Neural cell (in vitro differentiated cells): ENCODE results near the gene ADCY7. TPM values are rescaled to one million over a fixed set of nuclear protein-coding genes. Genes with fewer than 3 reads are reported as not detected.

Experiments
- H2AFZ ChIP-seq: fragments of 200-600, 300-800 bp; sonication (generic), shearing (Covaris generic); 2 replicates; pipeline ENCODE4 v1.6.0; 2014; ENCODE audit warnings: low read depth, mild to moderate bottlenecking, antibody characterized with exemption, low read length, moderate library complexity
- H3F3A ChIP-seq: fragments of 200-600 bp; shearing (Covaris generic); 2 replicates; pipeline ENCODE4 v1.6.1; 2016; ENCODE audit warnings: mild to moderate bottlenecking, moderate library complexity, mixed read lengths, antibody characterized with exemption, low read length; ENCODE audit not compliant: insufficient read depth, poor library complexity, severe bottlenecking
- H3K27ac ChIP-seq: fragments of 200-600, 300-800 bp; sonication (generic), shearing (Covaris generic); 2 replicates; pipeline ENCODE4 v1.5.1; 2014; ENCODE audit warnings: mild to moderate bottlenecking, low read length, moderate library complexity
- H3K27me3 ChIP-seq: fragments of 300-800, 200-600 bp; sonication (generic), shearing (Covaris generic); 2 replicates; pipeline ENCODE4 v1.6.0; 2014; ENCODE audit warnings: mild to moderate bottlenecking, low read depth, low read length, moderate library complexity; ENCODE audit not compliant: insufficient read depth
- H3K36me3 ChIP-seq: fragments of 300-800, 200-600 bp; sonication (generic), shearing (Covaris generic); 2 replicates; pipeline ENCODE4 v1.5.1; 2014; ENCODE audit warnings: mild to moderate bottlenecking, antibody characterized with exemption, low read length, moderate library complexity; ENCODE audit not compliant: insufficient read depth
- H3K4me2 ChIP-seq: fragments of 300-800, 200-600 bp; sonication (generic), shearing (Covaris generic); 2 replicates; pipeline ENCODE4 v1.6.0; 2014; ENCODE audit warnings: mild to moderate bottlenecking, low read length
- H3K4me3 ChIP-seq: fragments of 300-800, 200-600 bp; sonication (generic), shearing (Covaris generic); 2 replicates; pipeline ENCODE4 v1.5.1; 2014; ENCODE audit warnings: mild to moderate bottlenecking, low read length, moderate library complexity
- H3K79me2 ChIP-seq: fragments of 200-600 bp; shearing (Covaris generic); replicated peaks from 2 replicates; pipeline ENCODE4 v1.6.0; 2014; ENCODE audit warnings: mild to moderate bottlenecking, low read length, moderate library complexity; ENCODE audit not compliant: insufficient read depth
- H3K9ac ChIP-seq: fragments of 300-800, 200-600 bp; sonication (generic), shearing (Covaris generic); 2 replicates; pipeline ENCODE4 v1.6.1; 2016; ENCODE audit warnings: mild to moderate bottlenecking, low read length, mixed read lengths
- H3K9me2 ChIP-seq: fragments of 200-600 bp; shearing (Covaris generic); 2 replicates; pipeline ENCODE4 v1.6.1; 2016; ENCODE audit warnings: mild to moderate bottlenecking, low read length, mixed read lengths; ENCODE audit not compliant: insufficient read depth
- H3K9me3 ChIP-seq: fragments of 200-600, 300-800 bp; sonication (generic), shearing (Covaris generic); 2 replicates; pipeline ENCODE4 v1.6.1; 2016; ENCODE audit warnings: mild to moderate bottlenecking, mixed run types, low read length, moderate library complexity, mixed read lengths
- H4K20me1 ChIP-seq: fragments of 200-600 bp; shearing (Covaris generic); 2 replicates; pipeline ENCODE4 v1.6.1; 2016; ENCODE audit warnings: mild to moderate bottlenecking, mixed run types; ENCODE audit not compliant: insufficient read depth
- CTCF ChIP-seq: fragments of 450-650 bp; IDR thresholded peaks from 2 replicates; pipeline ENCODE4 v1.5.1; 2014; ENCODE audit warnings: antibody characterized with exemption, mild to moderate bottlenecking, moderate library complexity; ENCODE audit not compliant: poor library complexity, severe bottlenecking
- EP300 ChIP-seq: fragments of 450-650 bp; conservative IDR thresholded peaks from 2 replicates; pipeline ENCODE4 v1.6.1; 2014; ENCODE audit warnings: antibody characterized with exemption, mild to moderate bottlenecking, moderate library complexity; ENCODE audit not compliant: poor library complexity, severe bottlenecking
- EZH2 ChIP-seq: fragments of 200-600, 300-800 bp; shearing (Covaris generic), sonication (generic); IDR thresholded peaks from 2 replicates; pipeline ENCODE4 v1.6.1; 2014; ENCODE audit warnings: antibody characterized with exemption, low read length, borderline replicate concordance, mild to moderate bottlenecking; ENCODE audit not compliant: insufficient read depth, poor library complexity, severe bottlenecking
- MXI1 ChIP-seq: fragments of 450-650 bp; conservative IDR thresholded peaks from 2 replicates; pipeline ENCODE4 v1.6.1; 2014; ENCODE audit warnings: antibody characterized with exemption, mild to moderate bottlenecking; ENCODE audit not compliant: poor library complexity, severe bottlenecking
- POLR2AphosphoS5 ChIP-seq: IDR thresholded peaks from 2 replicates; pipeline ENCODE4 v1.6.1; 2012
- RAD21 ChIP-seq: fragments of 450-650 bp; conservative IDR thresholded peaks from 2 replicates; pipeline ENCODE4 v1.6.1; 2014; ENCODE audit warnings: antibody characterized with exemption, mild to moderate bottlenecking, moderate library complexity
- REST ChIP-seq: IDR thresholded peaks from 2 replicates; pipeline ENCODE4 v1.6.1; 2012; ENCODE audit warnings: borderline replicate concordance
- SMC3 ChIP-seq: fragments of 450-650 bp; conservative IDR thresholded peaks from 2 replicates; pipeline ENCODE4 v1.6.1; 2014; ENCODE audit warnings: antibody characterized with exemption, mild to moderate bottlenecking, moderate library complexity; ENCODE audit not compliant: poor library complexity
- TAF1 ChIP-seq: IDR thresholded peaks from 2 replicates; pipeline ENCODE4 v1.6.1; 2012; ENCODE audit warnings: low read depth
- polyA plus RNA-seq: library from polyadenylated mRNA; depleted of rRNA; stranded (reverse); fragments of >200 nt; gene quantifications from 2 replicates; pipeline ENCODE4 v1.2.3, GENCODE V29; 2014

Gene ADCY7
- polyA plus RNA-seq, 1 donor from 2014 or later = 2.0 TPM

GRCh38 chr16:50360033-50360778 lies 93.9 kb downstream of the ADCY7 start:
- Histone ChIP-seq H3K27me3 (no peaks in the 10 kb centered on the region), H3K4me3 (no peak overlapping the region), H2AFZ (no peak overlapping the region), H3F3A (no peaks in the 10 kb centered on the region), H3K27ac (no peak overlapping the region), H3K36me3 (peaks cover 7% of the 10 kb centered on the region), H3K9ac (no peak overlapping the region), H3K79me2 (peaks cover 15% of the 10 kb centered on the region), H3K9me3 (no peaks in the 10 kb centered on the region), H3K4me2 (no peak overlapping the region), H4K20me1 (no peaks in the 10 kb centered on the region), H3K9me2 (no peaks in the 10 kb centered on the region)
- no peak for TF ChIP-seq POLR2AphosphoS5
- no peak for TF ChIP-seq RAD21
- no peak for TF ChIP-seq MXI1
- TF ChIP-seq EZH2 = no peak
- no peak for TF ChIP-seq REST
- TF ChIP-seq CTCF = no peak
- no peak for TF ChIP-seq SMC3
- no peak for TF ChIP-seq TAF1
- no peak for TF ChIP-seq EP300

- Histone ChIP-seq H2AFZ (no peak overlapping the region), H3K36me3 (peaks cover 7% of the 10 kb centered on the region), H3K27me3 (no peaks in the 10 kb centered on the region), H3K79me2 (peaks cover 20% of the 10 kb centered on the region), H3K9ac (no peak overlapping the region), H3K4me2 (no peak overlapping the region), H3K9me3 (no peaks in the 10 kb centered on the region), H3K4me3 (no peak overlapping the region), H3K9me2 (no peaks in the 10 kb centered on the region), H3K27ac (no peak overlapping the region), H3F3A (no peaks in the 10 kb centered on the region), H4K20me1 (no peaks in the 10 kb centered on the region)
- TF ChIP-seq RAD21 (no peak), TAF1 (no peak), POLR2AphosphoS5 (no peak), EZH2 (no peak), CTCF (no peak), MXI1 (no peak), EP300 (no peak), REST (no peak), SMC3 (no peak)
These were observed 94.4 kb downstream of the ADCY7 start for GRCh38 chr16:50360779-50361178.
